Adrenal gland (tissue), 5 donors: ENCODE measurements around the gene CLDN24.

Source experiments
- CTCF ChIP-seq, 6 experiments: fragments of 450-650 bp in 4 of 6; fragments of 200-600 bp in 2 of 6; sonication (generic) in 1 of 6; IDR thresholded peaks; 1 replicate in 5 of 6; 2 replicates in 1 of 6; pipeline versions ENCODE4 v1.5.1 to v1.8.0; 2016 to 2021; ENCODE audit warnings: antibody characterized with exemption in 6 of 6, mild to moderate bottlenecking in 2 of 6, moderate library complexity in 1 of 6
- POLR2A ChIP-seq, 2 donors: fragments of 450-650 bp; IDR thresholded peaks; one replicate each; pipeline ENCODE4 v1.6.1; 2017; ENCODE audit warnings: antibody characterized with exemption in 2 of 2, mild to moderate bottlenecking in 2 of 2, moderate library complexity in 1 of 2
- donor health status: DM: no; HTN: no; CAD: no.

DNA sequence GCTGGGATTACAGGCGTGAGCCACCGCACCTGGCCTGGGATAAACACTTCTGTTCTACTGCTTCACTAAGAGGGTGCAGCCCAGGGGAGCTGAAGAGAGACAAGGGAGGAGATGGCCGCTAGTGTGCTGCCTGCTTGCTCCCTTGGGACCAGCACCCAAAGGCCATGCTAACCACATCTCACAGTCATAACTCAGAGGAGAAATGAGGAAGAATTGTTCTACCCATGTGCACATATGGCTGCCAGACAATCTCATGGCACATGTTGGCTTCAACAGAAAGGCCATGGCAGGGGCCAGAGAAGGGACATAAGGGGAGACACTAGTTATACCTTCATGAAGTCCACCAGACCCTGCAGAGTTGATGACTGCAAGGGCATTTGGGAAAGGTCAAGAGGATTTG is 24.6 kb downstream of the CLDN24 start:
- no peak for TF ChIP-seq CTCF (IDR thresholded peaks at IDR 0.05)
- TF ChIP-seq POLR2A (IDR thresholded peaks at IDR 0.05) = no peak
